K562 (cell line): ENCODE data around the gene ENDOD1. TPM values are rescaled to one million over a fixed set of nuclear protein-coding genes. Genes with fewer than 3 reads are reported as not detected.

Experiments used
- CHD4 ChIP-seq: fragments of 200-600 bp; sonication (generic); IDR thresholded peaks from 3 replicates; pipeline ENCODE4 v1.6.1; 2012; ENCODE audit warnings: low read depth, mild to moderate bottlenecking, mixed read lengths, low read length, inconsistent platforms; ENCODE audit not compliant: insufficient read depth, insufficient replicate concordance, poor library complexity, severe bottlenecking
- KLF6 ChIP-seq: fragments of 250-450 bp; sonication (Bioruptor Pico); IDR thresholded peaks from 2 replicates; pipeline ENCODE4 v1.4.0; 2020; ENCODE audit warnings: mild to moderate bottlenecking, moderate library complexity, borderline replicate concordance
- MECOM ChIP-seq: fragments of 250-450 bp; sonication (Bioruptor Pico); IDR thresholded peaks from 2 replicates; pipeline ENCODE4 v1.8.0; 2022; ENCODE audit warnings: inconsistent platforms
- MITF ChIP-seq: IDR thresholded peaks from 2 replicates; pipeline ENCODE4 v1.6.1; 2014; ENCODE audit warnings: antibody characterized with exemption
- RUNX1 ChIP-seq: sonication (generic); IDR thresholded peaks from 2 replicates; pipeline ENCODE4 v1.6.1; 2016; ENCODE audit warnings: antibody characterized with exemption, low read depth
- SMARCB1 ChIP-seq: IDR thresholded peaks from 2 replicates; pipeline ENCODE4 v1.6.1; 2011; ENCODE audit warnings: improper control_type of control experiment, low read depth; ENCODE audit not compliant: insufficient read length
- ZBTB40 ChIP-seq, 2 experiments: fragments of 450-650 bp in 1 of 2; sonication (generic) in 1 of 2; formaldehyde crosslinking in 1 of 2; IDR thresholded peaks; 2 replicates each; pipeline versions ENCODE4 v1.7.1 to v1.9.0; 2016 to 2022; ENCODE audit warnings: inconsistent platforms in 1 of 2, mild to moderate bottlenecking in 1 of 2, missing genetic modification reagents in 1 of 2
- ZEB2 ChIP-seq: fragments of 450-650 bp; IDR thresholded peaks from 2 replicates; pipeline ENCODE4 v1.6.1; 2016
- ZNF23 ChIP-seq: fragments of 250-450 bp; sonication (Bioruptor Pico); IDR thresholded peaks from 2 replicates; pipeline ENCODE4 v1.4.0; 2020; ENCODE audit warnings: mild to moderate bottlenecking
- ZNF695 ChIP-seq: fragments of 450-650 bp; formaldehyde crosslinking; IDR thresholded peaks from 2 replicates; pipeline ENCODE4 v1.4.0; 2020; ENCODE audit warnings: mild to moderate bottlenecking, moderate library complexity
- ZNF740 ChIP-seq, 3 experiments: fragments of 200-800 bp in 1 of 3; sonication (Bioruptor generic) in 1 of 3; sonication (generic) in 1 of 3; formaldehyde crosslinking in 1 of 3; IDR thresholded peaks; 2 replicates each; pipeline versions ENCODE4 v1.6.1 to v1.8.0; 2016 to 2022; ENCODE audit warnings: mild to moderate bottlenecking in 2 of 3, missing compliant biosample characterization in 2 of 3, missing genetic modification characterization in 2 of 3, missing genetic modification reagents in 1 of 3
- polyA plus RNA-seq, 8 experiments: library from polyadenylated mRNA; depleted of rRNA in 4 of 8; stranded (reverse) in 5 of 8; unstranded in 3 of 8; fragments of >200 nt; fragmentation: Nextera tagmentation in 2 of 8; fragmentation: Illumina TruSeq in 1 of 8; extraction: Ambion mirVana in 2 of 8; extraction: Trizol in 1 of 8; gene quantifications; 2 replicates each; pipeline versions ENCODE4 v1.2.1 to v1.2.3, GENCODE V29; 2011 to 2014; ENCODE audit warnings: inconsistent platforms in 1 of 8, missing spikeins in 1 of 8
- total RNA-seq, 7 experiments: library from RNA; depleted of rRNA in 6 of 7; stranded (reverse); fragments of >200 nt in 6 of 7; fragmentation: Illumina TruSeq in 2 of 7; extraction: Trizol in 2 of 7; gene quantifications; 2 replicates each; pipeline versions ENCODE4 v1.2.1 to v1.2.3, GENCODE V29; 2011 to 2021; ENCODE audit warnings: low replicate concordance in 1 of 7
- TF ChIP-seq, protein P1 (sequence below): sonication (generic); formaldehyde crosslinking; IDR thresholded peaks from 2 replicates; pipeline ENCODE4 v1.9.0; 2022; ENCODE audit warnings: mild to moderate bottlenecking, missing genetic modification reagents

Gene ENDOD1
- total and polyA plus RNA-seq, 9 of the 15 experiments (the other 6 are each of a cell fraction or from before 2014, with no cell fraction given): 4.2 to 11.8 (median 9.3) TPM

GRCh38 chr11:95152876-95153856, 63.5 kb downstream of the ENDOD1 start (continued):
- TF ChIP-seq ZBTB40 (IDR thresholded peaks at IDR 0.05): 0 out of 2 replicates have a peak, but pooled peaks have one; percentile 30
- no peak for TF ChIP-seq ZBTB40 (CRISPR knock-in tag; IDR thresholded peaks at IDR 0.05)
- no peak for TF ChIP-seq CHD4
- TF ChIP-seq ZNF23 (CRISPR knock-in tag): no peak
- TF ChIP-seq, protein P1, sequence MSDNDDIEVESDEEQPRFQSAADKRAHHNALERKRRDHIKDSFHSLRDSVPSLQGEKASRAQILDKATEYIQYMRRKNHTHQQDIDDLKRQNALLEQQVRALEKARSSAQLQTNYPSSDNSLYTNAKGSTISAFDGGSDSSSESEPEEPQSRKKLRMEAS (CRISPR knock-in tag): no peak
- TF ChIP-seq ZNF740 (CRISPR knock-in tag; IDR thresholded peaks at IDR 0.05): peak; percentile 95
- TF ChIP-seq ZNF740 (tag; IDR thresholded peaks at IDR 0.05): peak in 1 of 2 experiments; percentile 70; a peak in 1 of 4 replicates
- peak; percentile 49; the same call in 1 of the 2 replicates for TF ChIP-seq ZEB2
- peak; percentile 89; the same call in 1 of the 2 replicates for TF ChIP-seq RUNX1
- no peak for TF ChIP-seq KLF6
- no peak; the same call in 1 of the 2 replicates for TF ChIP-seq MITF
- peak; percentile 50; the same call in 1 of the 2 replicates for TF ChIP-seq MECOM (CRISPR knock-in tag)
- TF ChIP-seq SMARCB1: peak; percentile 52
- TF ChIP-seq ZNF695 (CRISPR knock-in tag): no peak
